ENCODE results near the gene GRM4.

The GRM4 gene

GRCh38 chr6:34066772-34067770 lies 78.8 kb downstream of the GRM4 start:
- no peak for TF ChIP-seq CTCF (IDR thresholded peaks at IDR 0.05; ENCODE audit: unreplicated experiment in 3 of 3)
- no peaks in the 10 kb centered on the region for H3K9me3 Mint-ChIP-seq
- no peak overlapping the region for H3K27ac Mint-ChIP-seq
- peaks cover 20% of the 10 kb centered on the region for H3K4me1 Mint-ChIP-seq
- H3K36me3 Mint-ChIP-seq (ENCODE audit: low read depth) = no peaks in the 10 kb centered on the region
- H3K4me3 Mint-ChIP-seq = no peak overlapping the region
- H3K27me3 Mint-ChIP-seq (ENCODE audit: low read depth) = peaks cover 21% of the 10 kb centered on the region

DNA sequence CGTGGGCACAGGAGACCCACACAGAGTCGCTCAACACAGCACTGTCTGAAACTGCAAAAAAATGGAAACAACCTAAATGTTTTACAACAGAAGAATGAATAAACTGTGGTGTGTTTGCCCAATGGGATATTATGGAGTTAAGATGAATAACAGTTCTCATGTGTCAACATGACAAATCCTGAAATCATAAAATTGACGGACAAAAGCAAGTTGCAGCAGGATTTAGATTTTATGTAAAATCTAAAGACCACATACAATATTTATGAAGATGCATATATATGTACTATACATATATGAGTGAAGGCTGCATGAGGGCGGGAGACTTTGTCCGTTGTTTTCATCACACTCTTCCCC lies 79.7 kb downstream of the GRM4 start:
- Mint-ChIP-seq H3K4me3 (no peak overlapping the region), H3K4me1 (peaks cover 20% of the 10 kb centered on the region), H3K36me3 (ENCODE audit: low read depth) (no peaks in the 10 kb centered on the region), H3K27me3 (ENCODE audit: low read depth) (peaks cover 21% of the 10 kb centered on the region), H3K9me3 (no peaks in the 10 kb centered on the region), H3K27ac (no peak overlapping the region)
- no peak for TF ChIP-seq CTCF (IDR thresholded peaks at IDR 0.05; ENCODE audit: unreplicated experiment in 3 of 3)

- no peak for TF ChIP-seq CTCF (IDR thresholded peaks at IDR 0.05; ENCODE audit: unreplicated experiment in 3 of 3)
- no peaks in the 10 kb centered on the region for H3K36me3 Mint-ChIP-seq (ENCODE audit: low read depth)
- H3K4me3 Mint-ChIP-seq = no peak overlapping the region
- peaks cover 21% of the 10 kb centered on the region for H3K27me3 Mint-ChIP-seq (ENCODE audit: low read depth)
- H3K9me3 Mint-ChIP-seq = no peaks in the 10 kb centered on the region
- no peak overlapping the region for H3K27ac Mint-ChIP-seq
- peaks cover 20% of the 10 kb centered on the region for H3K4me1 Mint-ChIP-seq
Measured at GRCh38 chr6:34065466-34066217, 80.2 kb downstream of the GRM4 start.

- no peak overlapping the region for H3K27ac Mint-ChIP-seq
Measured at GRCh38 chr6:34064675-34065074, 81.2 kb downstream of the GRM4 start.

DNA sequence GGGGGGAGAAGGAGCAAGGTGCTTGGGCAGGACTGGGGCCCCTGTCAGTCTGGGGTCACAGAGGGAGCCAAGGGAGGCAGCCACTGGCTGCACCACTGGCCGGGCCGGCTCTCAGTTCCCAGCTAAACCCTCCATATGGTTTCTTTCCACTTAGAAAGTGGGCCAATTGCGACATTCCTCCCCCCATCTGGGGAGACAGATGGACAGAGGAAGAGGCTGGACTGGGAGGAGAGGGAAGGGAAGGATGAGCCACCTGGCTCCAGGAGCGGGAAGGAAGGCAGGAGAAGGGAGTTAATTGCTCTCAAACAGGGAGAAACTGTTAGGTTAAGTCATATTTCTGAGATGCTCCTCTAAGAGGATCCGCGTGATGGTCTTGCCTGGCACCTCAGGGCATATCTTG lies 82.2 kb downstream of the GRM4 start:
- H3K9me3 Mint-ChIP-seq = no peaks in the 10 kb centered on the region
- no peaks in the 10 kb centered on the region for H3K36me3 Mint-ChIP-seq (ENCODE audit: low read depth)
- peaks cover 21% of the 10 kb centered on the region for H3K27me3 Mint-ChIP-seq (ENCODE audit: low read depth)
- no peak overlapping the region for H3K4me3 Mint-ChIP-seq
- TF ChIP-seq CTCF (IDR thresholded peaks at IDR 0.05; ENCODE audit: unreplicated experiment in 3 of 3) = no peak
- H3K27ac Mint-ChIP-seq = no peak overlapping the region
- peaks cover 20% of the 10 kb centered on the region for H3K4me1 Mint-ChIP-seq

More at GRCh38 chr6:34064675-34065074, 81.2 kb downstream of the GRM4 start:
- Mint-ChIP-seq H3K4me1 (peaks cover 20% of the 10 kb centered on the region), H3K27me3 (ENCODE audit: low read depth) (peaks cover 21% of the 10 kb centered on the region), H3K36me3 (ENCODE audit: low read depth) (no peaks in the 10 kb centered on the region), H3K4me3 (no peak overlapping the region), H3K9me3 (no peaks in the 10 kb centered on the region)
- no peak for TF ChIP-seq CTCF (IDR thresholded peaks at IDR 0.05; ENCODE audit: unreplicated experiment in 3 of 3)

Measured in nephron (organoid).